CD4-positive, alpha-beta memory T cell (primary cell): ENCODE results near the gene LSM6. TPM values are rescaled to one million over a fixed set of nuclear protein-coding genes. Genes with fewer than 3 reads are reported as not detected.

ENCODE experiments used
- CTCF ChIA-PET: fragments of 350-600 bp; sonication (Branson Sonifier 250); formaldehyde crosslinking; loops from one replicate; lab custom pipeline; 2021; ENCODE audit warnings: inconsistent platforms; ENCODE audit not compliant: partially characterized antibody; lab: Charles Lee
- POLR2A ChIA-PET: fragments of 350-600 bp; sonication (Branson Sonifier 250); formaldehyde crosslinking; loops from one replicate; lab custom pipeline; 2021; ENCODE audit not compliant: partially characterized antibody; lab: Charles Lee
- DNase-seq, 5 donors: peaks; one replicate each; pipeline versions ENCODE4 v3.0.0 to v3.0.0-alpha.2; 2020 to 2022; ENCODE audit warnings: mixed read lengths in 1 of 5
- H3K27ac ChIP-seq: one replicate; pipeline ENCODE4 v1.7.0; 2013; ENCODE audit warnings: low read depth, low read length
- H3K27me3 ChIP-seq: 2 replicates; pipeline ENCODE4 v1.7.0; 2013; ENCODE audit warnings: mild to moderate bottlenecking, low read length, moderate library complexity; ENCODE audit not compliant: insufficient read depth
- H3K36me3 ChIP-seq: 2 replicates; pipeline ENCODE4 v1.7.0; 2013; ENCODE audit warnings: mild to moderate bottlenecking, low read length, moderate library complexity; ENCODE audit not compliant: insufficient read depth
- H3K4me1 ChIP-seq: 2 replicates; pipeline ENCODE4 v1.7.0; 2013; ENCODE audit warnings: mild to moderate bottlenecking, low read length, moderate library complexity; ENCODE audit not compliant: insufficient read depth
- H3K4me3 ChIP-seq, 2 donors: one replicate each; pipeline ENCODE4 v1.7.0; 2013; ENCODE audit warnings: low read length in 2 of 2, mild to moderate bottlenecking in 1 of 2
- H3K9me3 ChIP-seq, 2 donors: one replicate each; pipeline ENCODE4 v1.7.0; 2013; ENCODE audit warnings: low read length in 2 of 2, control low read depth in 1 of 2; ENCODE audit not compliant: control insufficient read depth in 1 of 2
- H3K27ac Mint-ChIP-seq, 7 donors: one replicate each; pipeline ENCODE4 v1.8.0; 2020 to 2021; ENCODE audit warnings: mixed read lengths in 7 of 7, mild to moderate bottlenecking in 6 of 7, inconsistent platforms in 3 of 7, moderate library complexity in 3 of 7
- H3K27me3 Mint-ChIP-seq, 2 donors: one replicate each; pipeline ENCODE4 v1.8.0; 2020 to 2021; ENCODE audit warnings: mixed read lengths in 2 of 2
- H3K36me3 Mint-ChIP-seq, 2 donors: one replicate each; pipeline ENCODE4 v1.8.0; 2020 to 2021; ENCODE audit warnings: mixed read lengths in 2 of 2, inconsistent platforms in 1 of 2, mild to moderate bottlenecking in 1 of 2
- H3K4me1 Mint-ChIP-seq, 4 donors: one replicate each; pipeline ENCODE4 v1.8.0; 2020 to 2021; ENCODE audit warnings: mixed read lengths in 4 of 4, mild to moderate bottlenecking in 1 of 4
- H3K4me3 Mint-ChIP-seq, 8 donors: one replicate each; pipeline ENCODE4 v1.8.0; 2020 to 2021; ENCODE audit warnings: mixed read lengths in 8 of 8, mild to moderate bottlenecking in 7 of 8, moderate library complexity in 6 of 8, inconsistent platforms in 3 of 8
- H3K9me3 Mint-ChIP-seq, 8 donors: one replicate each; pipeline ENCODE4 v1.8.0; 2020 to 2021; ENCODE audit warnings: mixed read lengths in 8 of 8, mild to moderate bottlenecking in 5 of 8, inconsistent platforms in 3 of 8, moderate library complexity in 1 of 8
- intact Hi-C: fragments of 100-400 bp; cut with micrococcal nuclease; formaldehyde crosslinking; loops from one replicate; pipeline ENCODE4 v1.15.1; 2023
- polyA plus RNA-seq, 2 donors: library from polyadenylated mRNA; unstranded; fragments of 300-500 nt; fragmentation: Illumina TruSeq; gene quantifications; one replicate each; pipeline ENCODE4 v1.2.3, GENCODE V29; 2021
- total RNA-seq, 2 experiments: library from RNA; stranded (reverse); gene quantifications; one replicate each; pipeline ENCODE4 v1.2.3, GENCODE V29; 2021

Gene LSM6
- total and polyA plus RNA-seq, 4 experiments from 2014 or later = 47.7 to 76.3 (median 63.5) TPM

- no peaks in the 10 kb centered on the region for H3K27me3 ChIP-seq
- no peaks in the 10 kb centered on the region for H3K4me1 ChIP-seq
- intact Hi-C loops = no loop called here
- no peak overlapping the region for H3K27ac Mint-ChIP-seq
- H3K36me3 ChIP-seq = no peaks in the 10 kb centered on the region
- no peaks in the 10 kb centered on the region for H3K9me3 ChIP-seq
- ChIA-PET POLR2A (no interaction called here), CTCF (no interaction called here)
- no peak overlapping the region for H3K27ac ChIP-seq
- no peaks in the 10 kb centered on the region for H3K4me1 Mint-ChIP-seq
- DNase-seq = no peak
- no peak overlapping the region for H3K4me3 Mint-ChIP-seq
- H3K4me3 ChIP-seq = no peak overlapping the region
- peaks cover 0 to 5% (median 3%) of the 10 kb centered on the region in 8 donors for H3K9me3 Mint-ChIP-seq
- H3K27me3 Mint-ChIP-seq = peaks cover 2 to 10% of the 10 kb centered on the region in 2 donors
- H3K36me3 Mint-ChIP-seq = peaks cover 5 to 24% of the 10 kb centered on the region in 2 donors
These were observed 31.9 kb downstream of the LSM6 start for GRCh38 chr4:146207410-146207809.

DNA sequence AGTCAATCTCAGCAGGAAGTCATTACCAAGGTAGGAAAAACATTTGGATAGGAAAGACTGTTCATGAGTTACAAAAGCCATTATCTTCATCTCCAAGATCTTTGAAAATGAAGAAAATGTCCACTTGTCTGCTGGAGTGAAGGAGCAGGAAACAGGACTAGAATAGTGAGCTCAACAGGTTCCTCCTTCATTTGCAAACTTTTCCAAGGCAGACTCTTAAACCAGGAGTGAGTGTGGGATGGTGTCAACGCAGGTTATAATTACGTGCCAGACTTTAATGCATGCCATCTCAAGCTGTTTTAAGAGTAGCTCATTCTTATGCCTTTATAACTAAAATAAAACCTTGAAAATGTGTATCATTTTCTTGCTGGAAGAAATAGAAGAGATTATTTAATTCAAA, 35.4 kb downstream of the LSM6 start:
- no peaks in the 10 kb centered on the region for H3K27me3 ChIP-seq
- POLR2A ChIA-PET = no interaction called here
- Mint-ChIP-seq H3K36me3 (peaks cover 0 to 2% of the 10 kb centered on the region in 2 donors), H3K4me3 (no peak overlapping the region), H3K4me1 (no peaks in the 10 kb centered on the region), H3K9me3 (no peaks in the 10 kb centered on the region), H3K27me3 (peaks cover 2 to 12% of the 10 kb centered on the region in 2 donors), H3K27ac (peak overlapping the region in 1 of 7 donors; percentile 6)
- H3K4me1 ChIP-seq = no peaks in the 10 kb centered on the region
- no peak overlapping the region for H3K27ac ChIP-seq
- intact Hi-C loops = no loop called here
- DNase-seq = no peak
- no peak overlapping the region for H3K4me3 ChIP-seq
- H3K36me3 ChIP-seq = no peaks in the 10 kb centered on the region
- CTCF ChIA-PET = no interaction called here
- no peaks in the 10 kb centered on the region for H3K9me3 ChIP-seq

GRCh38 chr4:146211440-146211839, 35.9 kb downstream of the LSM6 start:
- Mint-ChIP-seq H3K36me3 (peaks cover 0 to 2% of the 10 kb centered on the region in 2 donors), H3K4me1 (no peaks in the 10 kb centered on the region), H3K27me3 (peaks cover 2 to 12% of the 10 kb centered on the region in 2 donors), H3K4me3 (no peak overlapping the region), H3K9me3 (no peaks in the 10 kb centered on the region), H3K27ac (no peak overlapping the region)
- Histone ChIP-seq H3K36me3 (no peaks in the 10 kb centered on the region), H3K9me3 (no peaks in the 10 kb centered on the region), H3K27ac (no peak overlapping the region), H3K27me3 (no peaks in the 10 kb centered on the region), H3K4me3 (no peak overlapping the region), H3K4me1 (no peaks in the 10 kb centered on the region)
- ChIA-PET CTCF (no interaction called here), POLR2A (no interaction called here)
- intact Hi-C loops = no loop called here
- DNase-seq = no peak

DNA sequence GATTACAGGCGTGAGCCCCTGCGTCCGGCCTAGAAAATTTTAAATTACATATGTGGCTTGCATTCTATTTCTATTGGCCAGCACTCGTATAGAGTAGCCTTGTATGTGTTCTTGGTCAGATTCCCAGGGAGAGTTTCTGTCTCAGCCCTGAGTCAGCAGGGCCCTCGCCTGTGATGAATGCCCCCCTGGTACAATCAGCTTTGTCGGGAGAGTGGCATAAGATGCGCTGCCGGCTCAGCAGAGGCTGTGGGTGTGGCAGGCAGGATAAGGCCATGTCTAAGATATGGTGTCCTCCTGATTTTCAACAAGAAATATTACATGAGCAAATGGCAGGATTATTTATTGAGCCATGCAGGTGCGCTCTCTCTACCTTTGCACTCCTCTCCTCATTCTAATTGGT, 37.3 kb downstream of the LSM6 start:
- no peak for DNase-seq
- Mint-ChIP-seq H3K27ac (peak overlapping the region in 1 of 7 donors; percentile 43), H3K4me1 (no peaks in the 10 kb centered on the region), H3K27me3 (peaks cover 2 to 7% of the 10 kb centered on the region in 2 donors), H3K4me3 (no peak overlapping the region), H3K36me3 (no peaks in the 10 kb centered on the region), H3K9me3 (no peaks in the 10 kb centered on the region)
- Histone ChIP-seq H3K27me3 (no peaks in the 10 kb centered on the region), H3K4me3 (no peak overlapping the region), H3K9me3 (no peaks in the 10 kb centered on the region), H3K27ac (no peak overlapping the region), H3K4me1 (no peaks in the 10 kb centered on the region), H3K36me3 (no peaks in the 10 kb centered on the region)
- CTCF ChIA-PET = no interaction called here
- intact Hi-C loops = no loop called here
- POLR2A ChIA-PET = no interaction called here

DNA sequence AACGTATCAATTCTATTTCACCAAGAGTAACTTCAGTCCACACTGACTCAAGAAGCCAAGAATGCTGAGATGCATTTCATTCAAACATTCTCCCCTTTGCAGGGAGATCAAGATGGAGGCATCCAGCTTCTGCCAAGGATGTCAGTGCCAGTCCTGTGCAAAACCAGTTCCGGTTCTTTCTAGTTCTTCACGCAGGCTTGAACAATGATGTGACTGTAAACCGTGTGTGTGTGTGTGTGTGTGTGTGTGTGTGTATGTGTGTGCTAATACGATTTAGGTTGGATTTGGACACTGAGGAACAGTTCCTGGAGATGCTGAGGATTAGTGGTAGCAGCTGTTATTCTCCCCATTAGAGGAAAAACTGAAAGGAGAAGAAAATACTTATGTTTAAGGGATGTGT, 38.7 kb downstream of the LSM6 start, which contains the start of gene REELD1:
REELD1 (plus strand) TSS at position 301 of the 400 bp plus-strand sequence. CDS start 2,415 bp downstream, outside the sequence.
- Mint-ChIP-seq H3K9me3 (no peaks in the 10 kb centered on the region), H3K4me1 (no peaks in the 10 kb centered on the region), H3K36me3 (no peaks in the 10 kb centered on the region), H3K27ac (no peak within 1 kb of the TSS), H3K4me3 (no peak within 1 kb of the TSS), H3K27me3 (peaks cover 0 to 3% of the 10 kb centered on the region in 2 donors)
- ChIA-PET CTCF (no interaction called here), POLR2A (no interaction called here)
- Histone ChIP-seq H3K36me3 (no peaks in the 10 kb centered on the region), H3K4me1 (no peaks in the 10 kb centered on the region), H3K27me3 (no peaks in the 10 kb centered on the region), H3K27ac (no peak within 1 kb of the TSS), H3K9me3 (no peaks in the 10 kb centered on the region), H3K4me3 (no peak within 1 kb of the TSS)
- intact Hi-C loops = no loop called here
- DNase-seq = no peak

- Mint-ChIP-seq H3K27me3 (no peaks in the 10 kb centered on the region), H3K4me1 (no peaks in the 10 kb centered on the region), H3K9me3 (no peaks in the 10 kb centered on the region), H3K27ac (no peak overlapping the region), H3K36me3 (no peaks in the 10 kb centered on the region), H3K4me3 (no peak overlapping the region)
- no peak overlapping the region for H3K27ac ChIP-seq
- no peak overlapping the region for H3K4me3 ChIP-seq
- no peaks in the 10 kb centered on the region for H3K36me3 ChIP-seq
- no peak for DNase-seq
- no peaks in the 10 kb centered on the region for H3K9me3 ChIP-seq
- no peaks in the 10 kb centered on the region for H3K27me3 ChIP-seq
- intact Hi-C loops = no loop called here
- no peaks in the 10 kb centered on the region for H3K4me1 ChIP-seq
- CTCF ChIA-PET = interaction anchor here (1.0 kb wide), 1 partner anchor 11 kb away, joined by 3 read pairs; no protein-coding TSS in a partner anchor
- POLR2A ChIA-PET = no interaction called here
These were observed 46.8 kb downstream of the LSM6 start for GRCh38 chr4:146222313-146222712.

DNA sequence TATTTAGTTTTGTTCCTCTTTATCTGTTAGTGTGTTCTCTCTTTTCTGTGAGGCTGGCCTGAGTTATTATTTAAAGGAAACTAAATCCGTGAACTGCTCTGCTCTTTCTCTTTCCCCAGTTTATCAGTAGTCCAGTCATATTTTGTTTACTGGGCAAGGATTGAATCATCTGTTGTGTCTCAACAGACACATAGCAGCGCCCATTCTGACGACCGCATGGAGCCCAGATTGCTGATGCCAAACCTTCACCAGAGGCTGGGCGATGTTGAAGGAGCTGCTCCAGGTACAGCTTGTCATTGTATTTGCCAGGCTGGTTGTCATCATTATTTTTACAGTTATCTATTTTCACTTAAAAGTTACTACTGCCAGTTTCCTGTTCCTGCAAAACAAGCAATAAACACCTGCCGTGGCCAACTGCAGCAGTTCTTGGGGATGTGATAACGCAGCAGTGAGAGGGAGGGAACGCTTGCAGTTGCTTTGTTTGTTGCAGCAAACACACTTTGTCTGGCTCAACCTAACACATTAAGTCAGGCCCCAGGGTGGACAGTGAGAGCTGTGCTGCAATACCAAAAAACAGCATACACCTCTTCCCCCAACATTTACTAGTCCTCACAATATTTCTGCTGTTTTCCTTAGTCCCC, 48.9 kb downstream of the LSM6 start:
- ChIA-PET POLR2A (no interaction called here), CTCF (interaction anchor here (1.6 kb wide), 1 partner anchor 14 kb away, joined by 3 read pairs; no protein-coding TSS in a partner anchor)
- no peaks in the 10 kb centered on the region for H3K4me1 Mint-ChIP-seq
- H3K36me3 ChIP-seq = no peaks in the 10 kb centered on the region
- H3K4me3 Mint-ChIP-seq = no peak overlapping the region
- no peaks in the 10 kb centered on the region for H3K27me3 ChIP-seq
- no peak overlapping the region for H3K27ac Mint-ChIP-seq
- no peaks in the 10 kb centered on the region for H3K4me1 ChIP-seq
- DNase-seq = no peak
- H3K27me3 Mint-ChIP-seq = no peaks in the 10 kb centered on the region
- no peaks in the 10 kb centered on the region for H3K9me3 ChIP-seq
- H3K4me3 ChIP-seq = no peak overlapping the region
- H3K36me3 Mint-ChIP-seq = no peaks in the 10 kb centered on the region
- no peaks in the 10 kb centered on the region for H3K9me3 Mint-ChIP-seq
- intact Hi-C loops = no loop called here
- no peak overlapping the region for H3K27ac ChIP-seq
